CD4-positive, alpha-beta memory T cell (primary cell): Measurements from ENCODE around the gene ARID1A. TPM values are rescaled to one million over a fixed set of nuclear protein-coding genes. Genes with fewer than 3 reads are reported as not detected.
"Not testable (repeated sequence)": the region's sequence is repeated elsewhere in the genome, so short reads cannot be mapped to it uniquely, and the experiment has no call there.

Experiments
- CTCF ChIA-PET: fragments of 350-600 bp; sonication (Branson Sonifier 250); formaldehyde crosslinking; loops from one replicate; lab custom pipeline; 2021; ENCODE audit warnings: inconsistent platforms; ENCODE audit not compliant: partially characterized antibody; lab: Charles Lee
- POLR2A ChIA-PET: fragments of 350-600 bp; sonication (Branson Sonifier 250); formaldehyde crosslinking; loops from one replicate; lab custom pipeline; 2021; ENCODE audit not compliant: partially characterized antibody; lab: Charles Lee
- DNase-seq, 5 donors: peaks; one replicate each; pipeline versions ENCODE4 v3.0.0 to v3.0.0-alpha.2; 2020 to 2022; ENCODE audit warnings: mixed read lengths in 1 of 5
- H3K27ac ChIP-seq: one replicate; pipeline ENCODE4 v1.7.0; 2013; ENCODE audit warnings: low read depth, low read length
- H3K27me3 ChIP-seq: 2 replicates; pipeline ENCODE4 v1.7.0; 2013; ENCODE audit warnings: mild to moderate bottlenecking, low read length, moderate library complexity; ENCODE audit not compliant: insufficient read depth
- H3K36me3 ChIP-seq: 2 replicates; pipeline ENCODE4 v1.7.0; 2013; ENCODE audit warnings: mild to moderate bottlenecking, low read length, moderate library complexity; ENCODE audit not compliant: insufficient read depth
- H3K4me1 ChIP-seq: 2 replicates; pipeline ENCODE4 v1.7.0; 2013; ENCODE audit warnings: mild to moderate bottlenecking, low read length, moderate library complexity; ENCODE audit not compliant: insufficient read depth
- H3K4me3 ChIP-seq, 2 donors: one replicate each; pipeline ENCODE4 v1.7.0; 2013; ENCODE audit warnings: low read length in 2 of 2, mild to moderate bottlenecking in 1 of 2
- H3K9me3 ChIP-seq, 2 donors: one replicate each; pipeline ENCODE4 v1.7.0; 2013; ENCODE audit warnings: low read length in 2 of 2, control low read depth in 1 of 2; ENCODE audit not compliant: control insufficient read depth in 1 of 2
- H3K27ac Mint-ChIP-seq, 7 donors: one replicate each; pipeline ENCODE4 v1.8.0; 2020 to 2021; ENCODE audit warnings: mixed read lengths in 7 of 7, mild to moderate bottlenecking in 6 of 7, inconsistent platforms in 3 of 7, moderate library complexity in 3 of 7
- H3K27me3 Mint-ChIP-seq, 2 donors: one replicate each; pipeline ENCODE4 v1.8.0; 2020 to 2021; ENCODE audit warnings: mixed read lengths in 2 of 2
- H3K36me3 Mint-ChIP-seq, 2 donors: one replicate each; pipeline ENCODE4 v1.8.0; 2020 to 2021; ENCODE audit warnings: mixed read lengths in 2 of 2, inconsistent platforms in 1 of 2, mild to moderate bottlenecking in 1 of 2
- H3K4me1 Mint-ChIP-seq, 4 donors: one replicate each; pipeline ENCODE4 v1.8.0; 2020 to 2021; ENCODE audit warnings: mixed read lengths in 4 of 4, mild to moderate bottlenecking in 1 of 4
- H3K4me3 Mint-ChIP-seq, 8 donors: one replicate each; pipeline ENCODE4 v1.8.0; 2020 to 2021; ENCODE audit warnings: mixed read lengths in 8 of 8, mild to moderate bottlenecking in 7 of 8, moderate library complexity in 6 of 8, inconsistent platforms in 3 of 8
- H3K9me3 Mint-ChIP-seq, 8 donors: one replicate each; pipeline ENCODE4 v1.8.0; 2020 to 2021; ENCODE audit warnings: mixed read lengths in 8 of 8, mild to moderate bottlenecking in 5 of 8, inconsistent platforms in 3 of 8, moderate library complexity in 1 of 8
- intact Hi-C: fragments of 100-400 bp; cut with micrococcal nuclease; formaldehyde crosslinking; loops from one replicate; pipeline ENCODE4 v1.15.1; 2023
- polyA plus RNA-seq, 2 donors: library from polyadenylated mRNA; unstranded; fragments of 300-500 nt; fragmentation: Illumina TruSeq; gene quantifications; one replicate each; pipeline ENCODE4 v1.2.3, GENCODE V29; 2021
- total RNA-seq, 2 experiments: library from RNA; stranded (reverse); gene quantifications; one replicate each; pipeline ENCODE4 v1.2.3, GENCODE V29; 2021

The ARID1A gene
- total and polyA plus RNA-seq, 4 experiments from 2014 or later, result 4.2 to 127 (median 71.2) TPM

- peaks cover 78% of the 10 kb centered on the region for H3K4me1 ChIP-seq
Measured at GRCh38 chr1:26704629-26705028, 8.8 kb downstream of the ARID1A start.

GRCh38 chr1:26705227-26705626, 9.4 kb downstream of the ARID1A start:
- intact Hi-C loops, H3K9me3 Mint-ChIP-seq, DNase-seq, H3K27ac ChIP-seq, H3K27me3 Mint-ChIP-seq, H3K4me3 ChIP-seq, H3K36me3 ChIP-seq, H3K27me3 ChIP-seq, H3K9me3 ChIP-seq: not testable (repeated sequence)
- Mint-ChIP-seq H3K4me1 (peaks cover 9 to 35% (median 21%) of the 10 kb centered on the region in 4 donors), H3K4me3 (peak overlapping the region in 6 of 8 donors; percentile 48 to 82 (median 68)), H3K27ac (peak overlapping the region in 2 of 7 donors; percentile 2 to 52), H3K36me3 (peaks cover 11 to 41% of the 10 kb centered on the region in 2 donors)
- ChIA-PET POLR2A (interaction anchor here (1.6 to 16.5 kb wide), 5 partner anchors 8 to 128 kb away, joined by 3 to 595 read pairs (median 91); partner anchors contain the start of genes ARID1A and PIGV), CTCF (interaction anchor here (1.7 to 2.1 kb wide), 2 partner anchors 19 to 60 kb away, joined by 5 read pairs; no protein-coding TSS in a partner anchor)
- H3K4me1 ChIP-seq, result peaks cover 72% of the 10 kb centered on the region

More at GRCh38 chr1:26704629-26705028, 8.8 kb downstream of the ARID1A start:
- POLR2A ChIA-PET, result interaction anchor here (1.3 to 16.5 kb wide), 7 partner anchors 7 to 129 kb away, joined by 3 to 595 read pairs (median 36); partner anchors contain the start of genes ARID1A and PIGV
- CTCF ChIA-PET, result interaction anchor here (1.1 to 2.1 kb wide), 4 partner anchors 11 to 82 kb away, joined by 3 to 5 read pairs (median 4); no protein-coding TSS in a partner anchor
- Histone ChIP-seq H3K27me3 (no peaks in the 10 kb centered on the region), H3K4me3 (no peak overlapping the region), H3K27ac (no peak overlapping the region), H3K36me3 (peaks cover 7% of the 10 kb centered on the region), H3K9me3 (no peaks in the 10 kb centered on the region)
- H3K36me3 Mint-ChIP-seq, result peaks cover 11 to 41% of the 10 kb centered on the region in 2 donors
- no peaks in the 10 kb centered on the region for H3K27me3 Mint-ChIP-seq
- peaks cover 9 to 35% (median 21%) of the 10 kb centered on the region in 4 donors for H3K4me1 Mint-ChIP-seq
- intact Hi-C loops, result no loop called here
- H3K9me3 Mint-ChIP-seq, result no peaks in the 10 kb centered on the region
- DNase-seq, result no peak
- H3K4me3 Mint-ChIP-seq, result peak overlapping the region in 6 of 8 donors; percentile 43 to 63 (median 48)
- peak overlapping the region in 2 of 7 donors; percentile 54 to 79 for H3K27ac Mint-ChIP-seq

GRCh38 chr1:26705788-26706311, 10.0 kb downstream of the ARID1A start:
- H3K36me3 Mint-ChIP-seq, result peaks cover 17 to 46% of the 10 kb centered on the region in 2 donors
- H3K9me3 ChIP-seq, result no peaks in the 10 kb centered on the region
- H3K27ac Mint-ChIP-seq, result peak overlapping the region; percentile 8 to 81 (median 70)
- no peaks in the 10 kb centered on the region for H3K27me3 Mint-ChIP-seq
- peak overlapping the region; percentile 18 for H3K27ac ChIP-seq
- peaks cover 7% of the 10 kb centered on the region for H3K36me3 ChIP-seq
- ChIA-PET CTCF (interaction anchor here (0.9 to 1.1 kb wide), 2 partner anchors 34 to 83 kb away, joined by 3 to 4 read pairs; no protein-coding TSS in a partner anchor), POLR2A (interaction anchor here (5.7 to 16.5 kb wide), 3 partner anchors 9 to 80 kb away, joined by 36 to 595 read pairs (median 91); partner anchors contain the start of genes ARID1A and PIGV)
- peak overlapping the region in 7 of 8 donors; percentile 64 to 82 (median 68) for H3K4me3 Mint-ChIP-seq
- DNase-seq, result no peak
- intact Hi-C loops, result loop anchor here (1.0 to 2.0 kb wide), 2 partner anchors 8 to 17 kb away; no protein-coding TSS in a partner anchor
- no peaks in the 10 kb centered on the region for H3K9me3 Mint-ChIP-seq
- no peaks in the 10 kb centered on the region for H3K27me3 ChIP-seq
- H3K4me3 ChIP-seq, result peak overlapping the region; percentile 8 to 19
- H3K4me1 Mint-ChIP-seq, result peaks cover 15 to 41% (median 27%) of the 10 kb centered on the region in 4 donors
- H3K4me1 ChIP-seq, result peaks cover 71% of the 10 kb centered on the region

- intact Hi-C loops, result loop anchor here (1.0 to 2.0 kb wide), 2 partner anchors 8 to 16 kb away; no protein-coding TSS in a partner anchor
- CTCF ChIA-PET, result interaction anchor here (0.9 to 1.7 kb wide), 4 partner anchors 15 to 82 kb away, joined by 3 to 6 read pairs (median 5); no protein-coding TSS in a partner anchor
- peaks cover 17 to 47% of the 10 kb centered on the region in 2 donors for H3K36me3 Mint-ChIP-seq
- no peaks in the 10 kb centered on the region for H3K27me3 Mint-ChIP-seq
- peak overlapping the region in 7 of 8 donors; percentile 64 to 82 (median 68) for H3K4me3 Mint-ChIP-seq
- Histone ChIP-seq H3K4me1 (peaks cover 67% of the 10 kb centered on the region), H3K4me3 (peak overlapping the region; percentile 8 to 19), H3K9me3 (no peaks in the 10 kb centered on the region), H3K36me3 (peaks cover 7% of the 10 kb centered on the region), H3K27ac (peak overlapping the region; percentile 18), H3K27me3 (no peaks in the 10 kb centered on the region)
- peaks cover 16 to 42% (median 28%) of the 10 kb centered on the region in 4 donors for H3K4me1 Mint-ChIP-seq
- DNase-seq, result no peak
- H3K27ac Mint-ChIP-seq, result peak overlapping the region; percentile 3 to 78 (median 50)
- no peaks in the 10 kb centered on the region for H3K9me3 Mint-ChIP-seq
- POLR2A ChIA-PET, result interaction anchor here (5.7 to 16.5 kb wide), 3 partner anchors 9 to 80 kb away, joined by 36 to 595 read pairs (median 91); partner anchors contain the start of genes ARID1A and PIGV
Measured at GRCh38 chr1:26706315-26706714, 10.5 kb downstream of the ARID1A start.

- no peak for DNase-seq
- Mint-ChIP-seq H3K27me3 (no peaks in the 10 kb centered on the region), H3K4me1 (peaks cover 55 to 67% (median 60%) of the 10 kb centered on the region in 4 donors), H3K9me3 (no peaks in the 10 kb centered on the region), H3K27ac (peak overlapping the region in 4 of 7 donors; percentile 1 to 71 (median 30)), H3K4me3 (peak overlapping the region in 1 of 8 donors; percentile 53), H3K36me3 (peaks cover 24 to 62% of the 10 kb centered on the region in 2 donors)
- ChIA-PET POLR2A (no interaction called here), CTCF (no interaction called here)
- Histone ChIP-seq H3K36me3 (peaks cover 3% of the 10 kb centered on the region), H3K27me3 (no peaks in the 10 kb centered on the region), H3K4me1 (peaks cover 67% of the 10 kb centered on the region), H3K4me3 (no peak overlapping the region), H3K9me3 (no peaks in the 10 kb centered on the region), H3K27ac (no peak overlapping the region)
- intact Hi-C loops, result no loop called here
Measured at GRCh38 chr1:26710811-26711210, 15.0 kb downstream of the ARID1A start.

- no peak overlapping the region for H3K27ac ChIP-seq
- H3K27me3 Mint-ChIP-seq, result no peaks in the 10 kb centered on the region
Measured at GRCh38 chr1:26711777-26712176, 16.0 kb downstream of the ARID1A start.

More at GRCh38 chr1:26711777-26712176, 16.0 kb downstream of the ARID1A start:
- Histone ChIP-seq H3K36me3 (peaks cover 3% of the 10 kb centered on the region), H3K9me3 (no peaks in the 10 kb centered on the region), H3K4me1 (peaks cover 67% of the 10 kb centered on the region), H3K4me3 (no peak overlapping the region), H3K27me3 (no peaks in the 10 kb centered on the region)
- H3K4me1 Mint-ChIP-seq, result peaks cover 52 to 75% (median 64%) of the 10 kb centered on the region in 4 donors
- intact Hi-C loops, result no loop called here
- DNase-seq, result no peak
- POLR2A ChIA-PET, result no interaction called here
- H3K36me3 Mint-ChIP-seq, result peaks cover 19 to 53% of the 10 kb centered on the region in 2 donors
- peak overlapping the region in 5 of 7 donors; percentile 9 to 77 (median 53) for H3K27ac Mint-ChIP-seq
- H3K4me3 Mint-ChIP-seq, result peak overlapping the region in 2 of 8 donors; percentile 9 to 13
- CTCF ChIA-PET, result no interaction called here
- H3K9me3 Mint-ChIP-seq, result no peaks in the 10 kb centered on the region
